Fibroblast of skin of left biceps (primary cell): Measurements from ENCODE around the gene NOC4L.
A peak's percentile ranks its signal among the peaks of the same experiment; 100 is the strongest.
"Not testable (repeated sequence)": the region's sequence is repeated elsewhere in the genome, so short reads cannot be mapped to it uniquely, and the experiment has no call there.

Experiments used
- DNase-seq, 2 experiments: peaks; one replicate each; pipeline ENCODE4 v3.0.0-alpha.2; 2013; ENCODE audit warnings: low read depth in 2 of 2

NOC4L gene

GRCh38 chr12:132142679-132143335 is 1.4 kb upstream of the NOC4L start:
- DNase-seq, result no peak

GRCh38 chr12:132143336-132144071 is 753 bp upstream of the NOC4L start:
- no peak for DNase-seq

GRCh38 chr12:132144810-132145168 is 532 bp downstream of the NOC4L start:
- no peak for DNase-seq

- DNase-seq, result no peak
These were observed 1.1 kb downstream of the NOC4L start for GRCh38 chr12:132145334-132145733.

- DNase-seq, result no peak
These were observed 1.8 kb downstream of the NOC4L start for GRCh38 chr12:132146098-132146497.

GRCh38 chr12:132146772-132147422 is 2.6 kb downstream of the NOC4L start:
- no peak for DNase-seq

- DNase-seq, result no peak
These were observed 3.4 kb downstream of the NOC4L start for GRCh38 chr12:132147423-132148367.

GRCh38 chr12:132148368-132149045 is 4.2 kb downstream of the NOC4L start:
- DNase-seq, result no peak

GRCh38 chr12:132149526-132149925 is 5.3 kb downstream of the NOC4L start:
- not testable (repeated sequence) for DNase-seq

- no peak for DNase-seq
These were observed 6.5 kb downstream of the NOC4L start for GRCh38 chr12:132150780-132151144.

- DNase-seq, result no peak
These were observed 7.0 kb downstream of the NOC4L start for GRCh38 chr12:132151145-132151765.

GRCh38 chr12:132151766-132152410 is 7.6 kb downstream of the NOC4L start:
- DNase-seq, result no peak

GRCh38 chr12:132152411-132152821 is 8.2 kb downstream of the NOC4L start:
- DNase-seq, result no peak

- DNase-seq, result no peak
These were observed 8.7 kb downstream of the NOC4L start for GRCh38 chr12:132152953-132153352.

GRCh38 chr12:132153501-132154340 is 9.5 kb downstream of the NOC4L start:
- DNase-seq, result peak; percentile 26 to 29

- no peak for DNase-seq
These were observed 10.1 kb downstream of the NOC4L start for GRCh38 chr12:132154341-132154761.

- no peak for DNase-seq
These were observed 10.9 kb downstream of the NOC4L start for GRCh38 chr12:132154941-132155770.

GRCh38 chr12:132155771-132156572 is 11.7 kb downstream of the NOC4L start:
- no peak for DNase-seq
